Loucy (cell line): ENCODE results near the gene BIN2.

ENCODE experiments used
- CTCF ChIP-seq: fragments of 200-600 bp; sonication (generic); conservative IDR thresholded peaks from 2 replicates; pipeline ENCODE4 v1.5.1; 2014; ENCODE audit warnings: mild to moderate bottlenecking, antibody characterized with exemption, low read length
- EZH2phosphoT487 ChIP-seq: fragments of 200-600 bp; IDR thresholded peaks from 2 replicates; pipeline ENCODE4 v1.6.1; 2018; ENCODE audit warnings: antibody characterized with exemption, mild to moderate bottlenecking, moderate library complexity, borderline replicate concordance

GRCh38 chr12:51372021-51372420, 48.0 kb upstream of the BIN2 start:
- TF ChIP-seq CTCF = peak; percentile 36
- no peak for TF ChIP-seq EZH2phosphoT487
